HEK293 (cell line): ENCODE results near the gene TMEM47.

ENCODE experiments used
- REPIN1 ChIP-seq: fragments of 450-650 bp; formaldehyde crosslinking; IDR thresholded peaks from 2 replicates; pipeline ENCODE4 v1.5.1; 2017; ENCODE audit warnings: missing biosample characterization, missing genetic modification characterization, low read depth
- SP2 ChIP-seq: fragments of 450-650 bp; formaldehyde crosslinking; IDR thresholded peaks from 2 replicates; pipeline ENCODE4 v1.5.1; 2016; ENCODE audit warnings: missing biosample characterization, missing genetic modification characterization
- YY1 ChIP-seq: fragments of 450-650 bp; formaldehyde crosslinking; IDR thresholded peaks from 2 replicates; pipeline ENCODE4 v1.5.1; 2018; ENCODE audit warnings: missing biosample characterization, missing genetic modification characterization
- ZNF426 ChIP-seq: fragments of 450-650 bp; formaldehyde crosslinking; IDR thresholded peaks from 2 replicates; pipeline ENCODE4 v1.5.1; 2017; ENCODE audit warnings: missing biosample characterization, missing genetic modification characterization, mild to moderate bottlenecking, inconsistent platforms, moderate library complexity
- ZNF433 ChIP-seq: fragments of 450-650 bp; formaldehyde crosslinking; IDR thresholded peaks from 2 replicates; pipeline ENCODE4 v1.5.1; 2016; ENCODE audit warnings: missing biosample characterization, missing genetic modification characterization, low read depth
- ZNF747 ChIP-seq: fragments of 450-650 bp; formaldehyde crosslinking; IDR thresholded peaks from 2 replicates; pipeline ENCODE4 v1.5.1; 2016; ENCODE audit warnings: missing biosample characterization, missing genetic modification characterization
- TF ChIP-seq, protein P1 (sequence below): fragments of 450-650 bp; formaldehyde crosslinking; IDR thresholded peaks from 2 replicates; pipeline ENCODE4 v1.5.1; 2016; ENCODE audit warnings: missing biosample characterization, missing genetic modification characterization, borderline replicate concordance
- TF ChIP-seq, protein P2 (sequence below): fragments of 450-650 bp; formaldehyde crosslinking; IDR thresholded peaks from 2 replicates; pipeline ENCODE4 v1.5.1; 2016; ENCODE audit warnings: missing biosample characterization, missing genetic modification characterization

DNA sequence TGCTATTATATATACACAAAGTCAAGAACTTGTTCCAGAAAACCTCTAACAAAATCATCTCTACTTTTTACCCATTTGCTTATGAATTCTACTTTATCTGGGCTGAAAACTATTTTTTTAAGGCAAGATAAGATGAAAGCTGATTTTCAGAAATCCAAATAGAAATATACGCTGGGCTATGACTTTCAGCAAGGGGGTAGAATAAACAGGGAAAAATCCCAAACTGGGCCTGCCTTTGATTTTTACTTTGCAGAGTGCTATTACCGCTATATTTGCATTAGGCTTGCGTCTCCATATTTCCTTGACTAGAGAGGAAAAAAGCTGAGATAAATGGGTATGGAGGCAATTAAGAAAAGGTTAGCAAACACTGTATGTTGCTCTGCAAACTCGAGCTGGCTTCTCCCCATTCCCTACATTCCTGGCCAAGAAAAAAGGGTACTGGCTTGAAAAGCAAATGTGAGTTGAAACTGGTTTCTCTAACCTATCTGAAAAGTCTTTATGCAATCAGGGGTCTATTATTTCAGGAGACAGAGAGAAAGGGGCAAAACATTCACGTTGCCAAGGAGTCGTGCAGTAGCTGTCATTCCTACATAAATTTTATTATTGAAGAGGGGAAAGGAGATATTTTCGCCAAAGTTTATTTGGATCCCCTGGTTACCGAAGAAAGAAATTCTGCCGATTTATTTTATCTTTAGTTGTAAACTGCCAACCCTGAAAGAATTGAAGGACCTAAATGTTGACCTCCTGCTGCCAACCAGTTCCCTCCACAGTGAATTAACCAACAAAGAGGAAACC lies 2.2 kb downstream of the TMEM47 start:
- no peak for TF ChIP-seq ZNF433 (tag by site-specific recombination)
- no peak for TF ChIP-seq SP2 (tag by site-specific recombination)
- TF ChIP-seq YY1 (tag by site-specific recombination): no peak
- TF ChIP-seq, protein P1, sequence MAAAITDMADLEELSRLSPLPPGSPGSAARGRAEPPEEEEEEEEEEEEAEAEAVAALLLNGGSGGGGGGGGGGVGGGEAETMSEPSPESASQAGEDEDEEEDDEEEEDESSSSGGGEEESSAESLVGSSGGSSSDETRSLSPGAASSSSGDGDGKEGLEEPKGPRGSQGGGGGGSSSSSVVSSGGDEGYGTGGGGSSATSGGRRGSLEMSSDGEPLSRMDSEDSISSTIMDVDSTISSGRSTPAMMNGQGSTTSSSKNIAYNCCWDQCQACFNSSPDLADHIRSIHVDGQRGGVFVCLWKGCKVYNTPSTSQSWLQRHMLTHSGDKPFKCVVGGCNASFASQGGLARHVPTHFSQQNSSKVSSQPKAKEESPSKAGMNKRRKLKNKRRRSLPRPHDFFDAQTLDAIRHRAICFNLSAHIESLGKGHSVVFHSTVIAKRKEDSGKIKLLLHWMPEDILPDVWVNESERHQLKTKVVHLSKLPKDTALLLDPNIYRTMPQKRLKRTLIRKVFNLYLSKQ: no peak
- TF ChIP-seq REPIN1 (tag by site-specific recombination): no peak
- no peak for TF ChIP-seq ZNF426 (tag by site-specific recombination)
- TF ChIP-seq ZNF747: no peak
- TF ChIP-seq, protein P2, sequence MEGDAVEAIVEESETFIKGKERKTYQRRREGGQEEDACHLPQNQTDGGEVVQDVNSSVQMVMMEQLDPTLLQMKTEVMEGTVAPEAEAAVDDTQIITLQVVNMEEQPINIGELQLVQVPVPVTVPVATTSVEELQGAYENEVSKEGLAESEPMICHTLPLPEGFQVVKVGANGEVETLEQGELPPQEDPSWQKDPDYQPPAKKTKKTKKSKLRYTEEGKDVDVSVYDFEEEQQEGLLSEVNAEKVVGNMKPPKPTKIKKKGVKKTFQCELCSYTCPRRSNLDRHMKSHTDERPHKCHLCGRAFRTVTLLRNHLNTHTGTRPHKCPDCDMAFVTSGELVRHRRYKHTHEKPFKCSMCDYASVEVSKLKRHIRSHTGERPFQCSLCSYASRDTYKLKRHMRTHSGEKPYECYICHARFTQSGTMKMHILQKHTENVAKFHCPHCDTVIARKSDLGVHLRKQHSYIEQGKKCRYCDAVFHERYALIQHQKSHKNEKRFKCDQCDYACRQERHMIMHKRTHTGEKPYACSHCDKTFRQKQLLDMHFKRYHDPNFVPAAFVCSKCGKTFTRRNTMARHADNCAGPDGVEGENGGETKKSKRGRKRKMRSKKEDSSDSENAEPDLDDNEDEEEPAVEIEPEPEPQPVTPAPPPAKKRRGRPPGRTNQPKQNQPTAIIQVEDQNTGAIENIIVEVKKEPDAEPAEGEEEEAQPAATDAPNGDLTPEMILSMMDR (tag by site-specific recombination): no peak
